Activated T-helper 2 cell treated with anti-CD3 and anti-CD28 coated beads, Interferon-gamma antibody, Interleukin-2, Interleukin-4, amounts not matched to agents 10 μg/mL and 5 μg/mL and 100 μg/mL, durations not matched to agents 14 hours and 24 hours and 36 hours (primary cell): Measurements from ENCODE around the gene PLAAT2. TPM values are rescaled to one million over a fixed set of nuclear protein-coding genes. Genes with fewer than 3 reads are reported as not detected.
"Not testable (repeated sequence)": the region's sequence is repeated elsewhere in the genome, so short reads cannot be mapped to it uniquely, and the experiment has no call there.

Experiments used
- DNase-seq: peaks from one replicate; pipeline ENCODE4 v3.0.0; 2021; ENCODE audit warnings: low spot score
- H3K27ac Mint-ChIP-seq: one replicate; pipeline ENCODE4 v1.8.0; 2021; ENCODE audit warnings: mixed read lengths
- H3K27me3 Mint-ChIP-seq: one replicate; pipeline ENCODE4 v1.8.0; 2021; ENCODE audit warnings: low read depth, mixed read lengths
- H3K36me3 Mint-ChIP-seq: one replicate; pipeline ENCODE4 v1.8.0; 2021; ENCODE audit warnings: low read depth, mixed read lengths
- H3K4me1 Mint-ChIP-seq: one replicate; pipeline ENCODE4 v1.8.0; 2021; ENCODE audit warnings: low read depth, mixed read lengths
- H3K4me3 Mint-ChIP-seq: one replicate; pipeline ENCODE4 v1.8.0; 2021; ENCODE audit warnings: low read depth, mild to moderate bottlenecking, moderate library complexity, mixed read lengths
- H3K9me3 Mint-ChIP-seq: one replicate; pipeline ENCODE4 v1.8.0; 2021; ENCODE audit warnings: mixed read lengths
- intact Hi-C: fragments of 100-400 bp; cut with micrococcal nuclease; formaldehyde crosslinking; loops from one replicate; pipeline ENCODE4 v1.15.1; 2023
- total RNA-seq: library from RNA; stranded (reverse); gene quantifications from 2 replicates; pipeline ENCODE4 v1.2.3, GENCODE V29; 2022

PLAAT2 gene
- total RNA-seq, 1 donor from 2014 or later, result not detected

DNA sequence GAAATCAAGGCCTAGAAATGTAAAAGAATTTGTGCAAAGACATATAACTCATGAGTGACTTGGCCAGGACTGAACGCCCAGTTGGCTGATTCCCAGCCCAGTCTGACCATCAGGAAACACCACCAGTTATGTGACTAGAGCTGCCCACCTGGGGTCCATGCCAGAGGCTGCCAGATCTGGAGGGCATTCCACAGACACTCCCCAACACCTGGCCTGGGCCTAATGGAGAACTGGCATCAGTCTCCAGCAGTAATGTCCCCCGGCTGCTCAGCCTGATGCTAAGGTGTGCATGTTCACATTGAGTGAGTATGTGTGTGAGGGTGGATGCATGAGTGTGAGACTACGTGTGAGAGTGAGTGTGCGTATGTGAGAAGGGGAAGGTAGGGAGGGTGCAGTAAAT, 35.4 kb upstream of the PLAAT2 start:
- H3K4me1 Mint-ChIP-seq, result peaks cover 7% of the 10 kb centered on the region
- intact Hi-C loops, result no loop called here
- no peaks in the 10 kb centered on the region for H3K9me3 Mint-ChIP-seq
- no peaks in the 10 kb centered on the region for H3K36me3 Mint-ChIP-seq
- no peaks in the 10 kb centered on the region for H3K27me3 Mint-ChIP-seq
- no peak overlapping the region for H3K4me3 Mint-ChIP-seq
- H3K27ac Mint-ChIP-seq, result no peak overlapping the region
- no peak for DNase-seq

DNA sequence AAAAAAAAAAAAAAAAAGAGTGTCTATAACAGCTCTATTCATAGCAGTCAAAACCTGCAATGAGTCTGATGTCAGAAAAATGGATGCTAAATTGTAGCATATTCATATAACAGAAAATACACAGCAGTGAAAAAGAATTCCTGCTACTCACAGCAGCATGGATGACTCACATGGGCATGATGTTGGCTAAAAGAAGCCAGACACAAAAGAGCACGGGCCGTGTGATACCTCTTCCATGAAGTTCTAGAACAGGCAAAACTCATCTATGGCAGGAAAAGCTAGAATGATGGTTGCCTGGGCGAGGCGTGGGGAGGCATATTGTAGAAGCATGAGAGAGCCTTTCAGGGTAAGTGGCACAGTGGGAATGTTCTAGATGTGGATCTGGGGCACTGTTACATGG, 32.1 kb upstream of the PLAAT2 start:
- no peaks in the 10 kb centered on the region for H3K36me3 Mint-ChIP-seq
- intact Hi-C loops, result no loop called here
- H3K27me3 Mint-ChIP-seq, result no peaks in the 10 kb centered on the region
- no peaks in the 10 kb centered on the region for H3K9me3 Mint-ChIP-seq
- H3K27ac Mint-ChIP-seq, result no peak overlapping the region
- H3K4me1 Mint-ChIP-seq, result no peaks in the 10 kb centered on the region
- no peak for DNase-seq
- no peak overlapping the region for H3K4me3 Mint-ChIP-seq

DNA sequence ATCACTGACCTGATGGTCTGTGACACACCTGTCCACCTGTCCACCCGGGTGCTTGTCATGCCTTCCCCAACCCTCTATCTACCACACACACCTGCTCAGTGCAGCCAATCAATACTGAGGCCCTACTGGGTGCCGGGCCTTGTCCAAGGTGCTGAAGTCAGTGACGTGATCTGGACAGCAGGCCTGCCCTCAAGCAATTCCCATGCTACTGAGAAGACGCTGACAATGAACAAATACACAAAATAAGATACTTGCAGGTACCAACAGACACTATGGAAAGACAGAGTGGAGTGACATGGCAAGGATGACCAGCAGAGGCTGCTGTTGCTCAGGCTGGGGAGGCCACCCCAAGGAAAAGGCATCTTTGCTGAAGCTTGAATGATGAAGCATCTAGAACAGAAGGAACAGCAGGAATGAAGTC, 29.8 kb upstream of the PLAAT2 start:
- intact Hi-C loops, result no loop called here
- no peak overlapping the region for H3K4me3 Mint-ChIP-seq

DNA sequence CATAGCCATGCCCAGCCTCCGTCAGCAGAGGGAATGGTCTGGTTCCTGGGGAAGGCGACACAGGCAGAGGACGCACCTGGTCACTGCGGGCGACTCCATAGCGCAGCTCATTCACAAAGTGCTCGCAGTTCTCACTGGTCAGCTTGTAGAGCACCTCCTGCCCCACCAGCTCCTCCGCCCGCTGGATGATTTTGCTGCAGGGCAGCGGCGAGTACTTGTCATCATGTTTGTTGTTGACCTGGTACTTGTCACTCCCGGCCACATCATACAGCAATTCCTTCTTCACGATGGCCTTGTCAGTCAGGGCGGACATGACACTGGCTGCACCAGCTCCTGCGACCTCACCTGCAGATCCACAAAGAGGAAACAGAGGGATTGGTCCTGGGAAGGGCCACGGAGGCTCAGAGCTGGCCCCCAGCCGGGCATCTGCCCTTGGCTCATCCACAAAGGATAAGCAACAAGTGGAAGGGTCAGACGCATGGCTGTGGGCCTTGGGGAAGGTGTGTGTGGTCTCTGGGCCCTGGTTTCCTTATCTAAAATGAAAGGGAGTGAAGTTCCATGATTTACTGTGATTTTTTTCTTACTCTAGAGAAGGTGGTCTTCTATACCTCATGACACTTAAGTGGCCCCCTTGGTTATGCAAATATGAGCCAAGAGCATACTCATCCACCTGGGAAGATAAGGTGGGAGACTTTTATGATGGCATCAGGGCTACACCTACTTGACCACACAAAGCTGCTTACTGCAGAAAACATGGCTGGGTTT, 27.0 kb upstream of the PLAAT2 start:
- intact Hi-C loops, result no loop called here
- Mint-ChIP-seq H3K9me3 (no peaks in the 10 kb centered on the region), H3K36me3 (no peaks in the 10 kb centered on the region), H3K4me3 (no peak overlapping the region), H3K27ac (no peak overlapping the region), H3K27me3 (peaks cover 7% of the 10 kb centered on the region), H3K4me1 (no peaks in the 10 kb centered on the region)
- DNase-seq, result no peak

More for the DNA sequence above, 29.8 kb upstream of the PLAAT2 start:
- Mint-ChIP-seq H3K36me3 (no peaks in the 10 kb centered on the region), H3K27me3 (peaks cover 4% of the 10 kb centered on the region), H3K4me1 (no peaks in the 10 kb centered on the region), H3K9me3 (no peaks in the 10 kb centered on the region), H3K27ac (no peak overlapping the region)
- DNase-seq, result no peak

DNA sequence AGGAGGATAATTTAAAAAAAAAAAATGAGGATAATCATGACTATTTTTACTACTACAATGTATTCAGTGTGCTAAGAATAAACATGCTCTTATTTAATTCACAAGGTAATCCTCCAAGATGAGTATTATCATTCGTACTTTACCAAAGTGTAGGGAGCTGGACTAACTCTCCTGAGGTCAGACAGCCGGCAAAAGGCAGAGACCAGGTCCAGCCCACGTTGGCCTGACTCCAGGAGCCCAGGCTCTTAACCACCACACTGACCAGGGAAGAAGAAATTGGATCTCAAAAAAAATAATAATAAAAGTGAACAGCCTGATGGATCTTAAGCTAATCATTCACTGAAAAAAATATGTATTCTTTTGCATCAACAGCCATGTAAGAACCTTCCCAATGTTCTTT, 25.8 kb upstream of the PLAAT2 start:
- H3K27ac Mint-ChIP-seq, result no peak overlapping the region
- H3K27me3 Mint-ChIP-seq, result peaks cover 7% of the 10 kb centered on the region
- no peak overlapping the region for H3K4me3 Mint-ChIP-seq
- DNase-seq, result no peak
- H3K4me1 Mint-ChIP-seq, result no peaks in the 10 kb centered on the region
- intact Hi-C loops, result no loop called here
- no peaks in the 10 kb centered on the region for H3K9me3 Mint-ChIP-seq
- no peaks in the 10 kb centered on the region for H3K36me3 Mint-ChIP-seq

DNA sequence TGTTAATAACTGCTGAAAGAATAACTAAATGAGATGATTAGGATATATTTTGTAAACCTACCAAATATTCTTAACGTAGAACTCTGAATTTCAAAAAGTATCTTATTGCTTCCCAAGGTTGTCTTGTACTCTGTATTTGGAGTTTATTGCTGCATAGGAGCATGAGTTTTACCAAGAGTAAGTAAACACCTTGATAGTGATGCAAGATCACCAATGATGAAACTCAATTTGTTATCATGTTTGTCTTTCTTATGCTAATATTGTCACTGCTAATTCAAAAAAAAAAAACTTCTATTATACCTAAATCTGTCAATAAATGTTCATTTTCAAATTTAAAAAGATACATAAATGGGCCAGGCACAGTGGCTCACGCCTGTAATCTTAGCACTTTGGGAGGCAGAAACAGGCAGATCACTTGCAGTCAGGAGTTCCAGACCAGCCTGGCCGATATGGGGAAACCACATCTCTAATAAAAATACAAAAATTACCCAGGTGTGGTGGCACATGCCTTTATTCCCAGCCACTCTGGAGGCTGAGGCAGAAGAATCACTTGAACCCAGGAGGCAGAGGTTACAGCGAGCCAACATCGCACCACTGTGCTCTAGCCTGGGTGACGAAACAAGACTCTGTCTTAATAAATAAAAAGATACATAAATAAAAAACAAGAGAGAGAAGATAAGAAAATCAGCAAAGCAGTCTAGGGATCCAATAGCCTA, 23.4 kb upstream of the PLAAT2 start:
- Mint-ChIP-seq H3K4me1 (peaks cover 13% of the 10 kb centered on the region), H3K36me3 (peaks cover 7% of the 10 kb centered on the region), H3K9me3 (peaks cover 7% of the 10 kb centered on the region), H3K27ac (no peak overlapping the region), H3K4me3 (no peak overlapping the region), H3K27me3 (peaks cover 7% of the 10 kb centered on the region)
- intact Hi-C loops, result no loop called here
- no peak for DNase-seq

DNA sequence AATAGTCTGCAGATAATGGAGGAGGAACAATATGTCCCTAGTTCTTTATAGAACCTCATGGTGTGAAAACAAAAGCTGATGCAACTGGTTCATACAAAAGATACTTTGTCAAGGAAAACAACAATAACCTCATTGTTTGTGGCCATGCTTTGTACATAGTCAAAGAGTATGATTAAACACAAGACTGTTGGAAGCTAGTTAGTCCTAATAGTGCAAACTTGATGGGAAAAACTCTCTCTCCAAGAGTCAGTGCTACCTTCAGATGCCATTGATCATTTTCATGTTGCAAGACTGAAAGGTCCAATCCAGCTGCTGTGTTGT, 20.1 kb upstream of the PLAAT2 start:
- Mint-ChIP-seq H3K36me3 (peaks cover 15% of the 10 kb centered on the region), H3K27ac (no peak overlapping the region), H3K4me3 (no peak overlapping the region), H3K27me3 (peaks cover 3% of the 10 kb centered on the region), H3K9me3 (peaks cover 23% of the 10 kb centered on the region), H3K4me1 (peaks cover 14% of the 10 kb centered on the region)
- intact Hi-C loops, result no loop called here
- no peak for DNase-seq

DNA sequence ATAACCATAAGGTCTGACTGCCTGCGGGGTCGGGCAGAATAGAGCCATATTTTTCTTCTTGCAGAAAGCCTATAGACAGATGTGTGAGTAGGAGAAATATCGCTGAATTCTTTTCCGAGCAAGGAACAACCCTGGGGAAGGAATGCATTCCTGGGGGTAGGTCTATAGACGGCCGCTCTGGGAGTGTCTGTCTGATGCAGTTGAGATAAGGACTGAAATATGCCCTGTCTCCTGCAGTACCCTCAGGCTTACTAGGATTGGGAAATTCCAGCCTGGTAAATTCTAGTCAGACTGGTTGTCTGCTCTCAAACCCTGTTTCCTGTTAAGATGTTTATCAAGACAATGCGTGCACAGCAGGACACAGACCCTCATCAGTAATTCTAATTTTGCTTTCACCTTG, 18.0 kb upstream of the PLAAT2 start:
- Mint-ChIP-seq H3K36me3 (peaks cover 18% of the 10 kb centered on the region), H3K4me1 (peaks cover 14% of the 10 kb centered on the region), H3K9me3 (peaks cover 27% of the 10 kb centered on the region)
- DNase-seq, H3K27me3 Mint-ChIP-seq, intact Hi-C loops, H3K4me3 Mint-ChIP-seq, H3K27ac Mint-ChIP-seq: not testable (repeated sequence)

DNA sequence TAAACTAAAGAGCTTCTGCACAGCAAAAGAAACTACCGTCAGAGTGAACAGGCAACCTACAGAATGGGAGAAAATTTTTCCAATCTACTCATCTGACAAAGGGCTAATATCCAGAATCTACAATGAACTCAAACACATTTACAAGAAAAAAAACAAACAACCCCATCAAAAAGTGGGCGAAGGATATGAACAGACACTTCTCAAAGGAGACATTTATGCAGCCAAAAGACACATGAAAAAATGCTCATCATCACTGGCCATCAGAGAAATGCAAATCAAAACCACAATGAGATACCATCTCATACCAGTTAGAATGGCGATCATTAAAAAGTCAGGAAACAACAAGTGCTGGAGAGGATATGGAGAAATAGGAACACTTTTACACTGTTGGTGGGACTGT, 15.7 kb upstream of the PLAAT2 start:
- H3K27me3 Mint-ChIP-seq, DNase-seq, H3K27ac Mint-ChIP-seq, intact Hi-C loops, H3K4me3 Mint-ChIP-seq: not testable (repeated sequence)
- H3K36me3 Mint-ChIP-seq, result peaks cover 21% of the 10 kb centered on the region
- peaks cover 27% of the 10 kb centered on the region for H3K9me3 Mint-ChIP-seq
- H3K4me1 Mint-ChIP-seq, result peaks cover 29% of the 10 kb centered on the region

DNA sequence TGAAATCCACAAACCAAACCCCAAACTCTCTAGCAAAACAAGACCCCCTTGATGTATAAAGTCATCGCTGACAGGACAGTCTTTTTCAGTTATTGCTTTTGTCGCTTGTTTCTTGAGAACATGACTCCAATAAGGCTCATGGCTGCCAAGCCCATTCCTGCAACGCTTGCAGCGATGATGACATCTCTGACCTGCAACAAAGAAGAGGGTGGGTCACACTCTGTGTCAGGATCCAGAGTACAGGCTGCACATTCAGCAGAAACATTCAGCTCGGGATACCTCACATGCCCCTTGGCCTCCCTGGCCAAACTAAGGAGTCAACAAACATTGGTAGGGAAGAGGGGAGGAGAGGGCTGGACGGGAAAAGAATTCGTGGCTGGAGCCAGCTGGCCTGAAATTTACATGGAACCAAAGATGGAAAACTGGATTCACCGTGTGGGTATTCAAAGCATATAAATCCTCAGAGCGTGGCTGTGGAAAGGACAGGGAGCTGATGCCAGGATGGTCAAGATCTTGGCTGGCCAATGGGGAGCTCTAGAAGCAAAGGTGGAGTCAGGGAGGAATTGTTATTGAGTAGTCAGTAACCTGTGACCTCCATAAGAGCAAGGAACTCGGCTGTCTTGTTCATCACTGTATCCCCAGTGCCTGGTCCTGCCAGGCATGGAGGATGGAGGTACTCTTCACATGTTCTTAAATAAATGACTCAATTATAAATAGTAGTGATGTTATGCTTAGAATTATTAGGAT, 11.8 kb upstream of the PLAAT2 start:
- intact Hi-C loops, result no loop called here
- no peak for DNase-seq
- peak overlapping the region; percentile 67 for H3K4me3 Mint-ChIP-seq
- H3K36me3 Mint-ChIP-seq, result peaks cover 10% of the 10 kb centered on the region
- H3K9me3 Mint-ChIP-seq, result peaks cover 8% of the 10 kb centered on the region
- H3K27ac Mint-ChIP-seq, result peak overlapping the region; percentile 57
- peaks cover 18% of the 10 kb centered on the region for H3K27me3 Mint-ChIP-seq
- H3K4me1 Mint-ChIP-seq, result peaks cover 16% of the 10 kb centered on the region

DNA sequence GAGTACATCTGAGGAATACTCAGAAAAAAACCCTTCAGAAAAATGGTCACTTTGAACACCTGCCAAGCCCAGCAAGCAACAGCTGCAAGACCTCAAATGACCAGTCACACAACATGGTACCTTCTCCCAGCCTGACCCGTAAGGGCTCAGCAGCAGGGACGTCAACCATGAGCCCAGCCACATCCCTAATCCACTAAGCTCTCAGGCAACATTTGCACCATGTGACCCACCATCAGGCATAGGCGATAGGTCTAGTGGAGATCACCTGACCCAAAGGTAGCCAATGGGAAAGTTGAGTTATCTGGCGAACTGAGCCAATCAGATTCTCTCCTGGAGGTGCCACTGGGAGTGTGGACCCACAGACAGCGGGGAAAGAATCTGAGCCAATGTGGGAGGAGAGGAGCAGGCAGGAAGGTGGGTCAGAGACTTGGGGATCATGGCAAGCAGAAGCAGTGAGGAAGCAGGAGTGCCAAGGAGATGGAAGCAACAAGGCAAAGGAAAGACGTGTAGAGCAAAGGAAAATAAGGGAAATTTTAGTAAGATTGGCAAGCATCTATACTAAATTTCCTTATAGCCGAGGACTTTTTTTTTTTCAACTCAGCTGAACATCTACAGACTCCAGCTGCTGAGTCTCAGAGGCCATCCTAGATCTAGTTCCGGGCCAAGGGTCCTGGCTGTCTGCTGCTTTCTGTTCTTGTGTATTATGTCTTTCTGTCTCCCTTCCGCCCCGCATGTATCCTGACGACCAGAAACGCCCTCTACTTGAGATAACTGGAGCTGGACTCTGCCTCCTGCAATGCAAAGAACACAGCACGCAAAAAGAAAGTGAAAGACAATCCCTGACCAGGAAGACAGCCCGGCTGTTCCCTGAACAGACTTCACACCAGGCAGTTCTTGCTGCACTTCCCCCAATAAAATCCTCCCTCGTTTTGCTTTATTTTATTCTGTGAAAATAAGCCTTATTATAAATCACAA, 11.0 kb upstream of the PLAAT2 start:
- intact Hi-C loops, result no loop called here
- peaks cover 8% of the 10 kb centered on the region for H3K9me3 Mint-ChIP-seq
- H3K4me3 Mint-ChIP-seq, result peak overlapping the region; percentile 67
- H3K27me3 Mint-ChIP-seq, result peaks cover 21% of the 10 kb centered on the region
- H3K27ac Mint-ChIP-seq, result peak overlapping the region; percentile 70
- peak; percentile 34 for DNase-seq
- H3K4me1 Mint-ChIP-seq, result peaks cover 16% of the 10 kb centered on the region
- peaks cover 7% of the 10 kb centered on the region for H3K36me3 Mint-ChIP-seq

DNA sequence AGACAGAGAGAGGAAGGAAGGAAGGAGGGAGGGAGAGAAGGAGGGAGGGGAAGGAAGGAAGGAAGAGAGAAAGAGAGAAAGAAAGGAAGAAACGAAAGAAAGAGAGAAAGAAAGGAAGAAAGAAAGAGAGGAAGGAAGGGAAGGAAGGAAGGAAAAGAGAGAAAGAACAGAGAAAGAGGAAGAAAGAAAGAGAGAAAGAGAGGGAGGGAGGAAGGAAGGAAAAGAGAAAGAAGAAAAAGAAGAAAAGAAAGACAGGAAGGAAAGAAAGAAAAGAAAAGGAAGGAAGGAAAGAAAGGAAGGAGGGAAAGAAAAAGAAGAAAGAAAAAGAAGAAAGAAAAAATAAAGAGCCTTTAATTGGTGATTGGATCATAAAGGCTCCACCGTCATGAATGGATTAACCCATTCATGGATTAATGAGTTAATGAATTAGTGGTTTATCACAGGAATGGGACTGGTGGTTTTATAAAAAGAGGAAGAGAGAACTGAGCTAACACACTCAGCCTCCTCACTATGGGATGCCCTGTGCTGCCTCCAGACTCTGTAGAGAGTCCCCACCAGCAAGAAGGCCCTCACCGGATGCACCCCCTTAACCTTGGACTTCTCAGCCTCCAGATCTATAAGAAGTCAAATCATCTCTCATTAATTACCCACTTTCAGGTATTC, 9.0 kb upstream of the PLAAT2 start:
- no peak overlapping the region for H3K27ac Mint-ChIP-seq
- intact Hi-C loops, result no loop called here
- H3K4me1 Mint-ChIP-seq, result peaks cover 28% of the 10 kb centered on the region
- no peaks in the 10 kb centered on the region for H3K9me3 Mint-ChIP-seq
- H3K27me3 Mint-ChIP-seq, result peaks cover 21% of the 10 kb centered on the region
- peaks cover 4% of the 10 kb centered on the region for H3K36me3 Mint-ChIP-seq
- H3K4me3 Mint-ChIP-seq, result no peak overlapping the region
- DNase-seq, result no peak
